IMR-90 (cell line): ENCODE data around the gene ME3. TPM values are rescaled to one million over a fixed set of nuclear protein-coding genes. Genes with fewer than 3 reads are reported as not detected.

Source experiments
- ATAC-seq: fragments of 200-7000 bp; cut with Tn5 transposase; 2 replicates; pipeline ENCODE4 v1.9.1; 2020; ENCODE audit warnings: low read depth, mild to moderate bottlenecking, moderate library complexity
- BruUV-seq: library from RNA; stranded (reverse); fragments of 400-500 nt; replicated peaks from 2 replicates; lab custom pipeline; 2021; lab: Mats Ljungman, UMichigan
- CTCF ChIA-PET: fragments of 300-600 bp; formaldehyde crosslinking; extraction: SDS; loops from one replicate; lab custom pipeline; 2021; ENCODE audit warnings: antibody characterized with exemption; lab: Yijun Ruan, JAX
- POLR2A ChIA-PET: fragments of 300-600 bp; sonication (Branson Sonifier 250); formaldehyde crosslinking; loops from one replicate; lab custom pipeline; 2022; ENCODE audit warnings: antibody characterized with exemption; ENCODE audit not compliant: unreplicated experiment; lab: Charles Lee
- DNase-seq: peaks from one replicate; pipeline ENCODE4 v3.0.0; 2013
- H2AFZ ChIP-seq: replicated peaks from 2 replicates; pipeline ENCODE3; 2013; ENCODE audit warnings: low read length, mild to moderate bottlenecking; ENCODE audit not compliant: poor library complexity
- H2AK5ac ChIP-seq: 2 replicates; pipeline ENCODE4 v1.6.1; 2013; ENCODE audit warnings: low read depth, low read length, inconsistent platforms
- H2AK9ac ChIP-seq: replicated peaks from 2 replicates; pipeline ENCODE3; 2013; ENCODE audit warnings: mild to moderate bottlenecking, low read depth, low read length, moderate library complexity; ENCODE audit not compliant: poor library complexity
- H2BK120ac ChIP-seq: 2 replicates; pipeline ENCODE4 v1.6.1; 2013; ENCODE audit warnings: low read depth, low read length, inconsistent platforms
- H2BK15ac ChIP-seq: 3 replicates; pipeline ENCODE4 v1.6.1; 2013; ENCODE audit warnings: low read depth, low read length, inconsistent platforms
- H2BK20ac ChIP-seq: 2 replicates; pipeline ENCODE4 v1.6.1; 2013; ENCODE audit warnings: low read depth, mild to moderate bottlenecking, inconsistent platforms, low read length, moderate library complexity
- H2BK5ac ChIP-seq: 2 replicates; pipeline ENCODE4 v1.6.1; 2013; ENCODE audit warnings: mild to moderate bottlenecking, low read depth, low read length, inconsistent platforms; ENCODE audit not compliant: poor library complexity, severe bottlenecking
- H3K14ac ChIP-seq: replicated peaks from 2 replicates; pipeline ENCODE4 v1.6.1; 2013; ENCODE audit warnings: low read depth, low read length, inconsistent platforms
- H3K18ac ChIP-seq: 2 replicates; pipeline ENCODE4 v1.6.1; 2013; ENCODE audit warnings: low read depth, low read length, control low read depth
- H3K23ac ChIP-seq: 2 replicates; pipeline ENCODE4 v1.6.1; 2013; ENCODE audit warnings: low read depth, low read length, inconsistent platforms
- H3K27ac ChIP-seq: 2 replicates; pipeline ENCODE4 v1.5.1; 2013; ENCODE audit warnings: mild to moderate bottlenecking, control low read depth, low read length; ENCODE audit not compliant: insufficient read depth
- H3K27me3 ChIP-seq: 2 replicates; pipeline ENCODE4 v1.6.1; 2013; ENCODE audit warnings: low read length; ENCODE audit not compliant: control insufficient read depth, insufficient read depth
- H3K36me3 ChIP-seq: 2 replicates; pipeline ENCODE4 v1.6.1; 2013; ENCODE audit warnings: low read length, mixed read lengths; ENCODE audit not compliant: control insufficient read depth, insufficient read depth
- H3K4ac ChIP-seq: 2 replicates; pipeline ENCODE4 v1.6.1; 2013; ENCODE audit warnings: low read depth, low read length, inconsistent platforms
- H3K4me1 ChIP-seq: 2 replicates; pipeline ENCODE4 v1.6.1; 2013; ENCODE audit warnings: low read length, mixed read lengths; ENCODE audit not compliant: control insufficient read depth, insufficient read depth
- H3K4me2 ChIP-seq: 2 replicates; pipeline ENCODE4 v1.6.1; 2013; ENCODE audit warnings: low read depth, mild to moderate bottlenecking, control low read depth, low read length, moderate library complexity
- H3K4me3 ChIP-seq: 2 replicates; pipeline ENCODE4 v1.5.1; 2013; ENCODE audit warnings: low read depth, mild to moderate bottlenecking, control low read depth, low read length, moderate library complexity; ENCODE audit not compliant: insufficient read depth
- H3K56ac ChIP-seq: 2 replicates; pipeline ENCODE4 v1.6.1; 2013; ENCODE audit warnings: low read length, inconsistent platforms; ENCODE audit not compliant: insufficient read depth; ENCODE audit errors: extremely low read depth
- H3K79me1 ChIP-seq, 2 experiments: 2 replicates each; pipeline ENCODE4 v1.6.1; 2013; ENCODE audit warnings: low read length in 2 of 2, inconsistent platforms in 1 of 2, low read depth in 1 of 2
- H3K9ac ChIP-seq: 2 replicates; pipeline ENCODE4 v1.6.1; 2013; ENCODE audit warnings: low read depth, low read length, control low read depth
- H3K9me1 ChIP-seq: 2 replicates; pipeline ENCODE4 v1.6.1; 2013; ENCODE audit warnings: low read length, inconsistent platforms; ENCODE audit not compliant: insufficient read depth
- H3K9me3 ChIP-seq: 2 replicates; pipeline ENCODE4 v1.6.1; 2013; ENCODE audit warnings: low read length; ENCODE audit not compliant: control insufficient read depth, insufficient read depth
- H4K20me1 ChIP-seq: 2 replicates; pipeline ENCODE4 v1.6.1; 2013; ENCODE audit warnings: low read length, inconsistent platforms; ENCODE audit not compliant: insufficient read depth
- H4K5ac ChIP-seq: 2 replicates; pipeline ENCODE4 v1.6.1; 2013; ENCODE audit warnings: mild to moderate bottlenecking, low read depth, low read length, control low read depth
- H4K8ac ChIP-seq, 2 experiments: 2 replicates each; pipeline ENCODE4 v1.6.1; 2013; ENCODE audit warnings: low read depth in 2 of 2, low read length in 2 of 2, control low read depth in 1 of 2, inconsistent platforms in 1 of 2
- H4K91ac ChIP-seq: 2 replicates; pipeline ENCODE4 v1.6.1; 2013; ENCODE audit warnings: low read depth, low read length, inconsistent platforms; ENCODE audit not compliant: insufficient read depth
- CEBPB ChIP-seq: IDR thresholded peaks from 2 replicates; pipeline ENCODE4 v1.6.1; 2012; ENCODE audit warnings: low read depth, low read length, improper control_type of control experiment
- CHD1 ChIP-seq: IDR thresholded peaks from 2 replicates; pipeline ENCODE4 v1.6.1; 2012; ENCODE audit warnings: low read depth, low read length, improper control_type of control experiment
- CTCF ChIP-seq: conservative IDR thresholded peaks from 2 replicates; pipeline ENCODE4 v1.5.1; 2012; ENCODE audit warnings: mild to moderate bottlenecking, low read depth, low read length, improper control_type of control experiment
- FOS ChIP-seq: fragments of 150-350 bp; IDR thresholded peaks from 2 replicates; pipeline ENCODE4 v1.6.1; 2016; ENCODE audit warnings: low read depth, low read length
- MAFK ChIP-seq: IDR thresholded peaks from 2 replicates; pipeline ENCODE4 v1.6.1; 2012; ENCODE audit warnings: low read depth, low read length, improper control_type of control experiment
- NFE2L2 ChIP-seq: fragments of 150-350 bp; IDR thresholded peaks from 2 replicates; pipeline ENCODE4 v1.6.1; 2016; ENCODE audit warnings: low read depth, mild to moderate bottlenecking, low read length
- RCOR1 ChIP-seq: IDR thresholded peaks from 2 replicates; pipeline ENCODE4 v1.6.1; 2012; ENCODE audit warnings: mild to moderate bottlenecking, low read length, improper control_type of control experiment; ENCODE audit not compliant: insufficient replicate concordance
- dilution Hi-C: fragments of 300-500 bp; cut with HindIII; formaldehyde crosslinking; loops from one replicate; pipeline ENCODE4 v1.14.3; 2018; ENCODE audit warnings: low sequenced_read_pairs; ENCODE audit not compliant: unreplicated experiment
- in situ Hi-C: fragments of 300-500 bp; cut with MboI; formaldehyde crosslinking; loops from 3 replicates; pipeline ENCODE4 v1.14.3; 2019; ENCODE audit warnings: low sequenced_read_pairs, inconsistent platforms, mixed read lengths
- intact Hi-C: fragments of 100-400 bp; cut with micrococcal nuclease; formaldehyde crosslinking; loops from 2 replicates; pipeline ENCODE4 v1.10.0; 2022
- polyA plus RNA-seq, 3 experiments: library from polyadenylated mRNA; depleted of rRNA; stranded (reverse); fragments of >200 nt; gene quantifications; 2 replicates each; pipeline ENCODE4 v1.2.3, GENCODE V29; 2012; ENCODE audit warnings: low replicate concordance in 1 of 3
- total RNA-seq: library from RNA; depleted of rRNA; stranded (reverse); fragments of >200 nt; gene quantifications from 2 replicates; pipeline ENCODE4 v1.2.3, GENCODE V29; 2012
- TF ChIP-seq, protein P1 (sequence below): fragments of 150-350 bp; IDR thresholded peaks from 2 replicates; pipeline ENCODE4 v1.6.1; 2017; ENCODE audit warnings: mild to moderate bottlenecking, antibody characterized with exemption, low read length, low read depth

ME3 gene
- total and polyA plus RNA-seq, 2 of the 4 experiments (the other 2 are of a cell fraction), result 7.8 to 9.0 TPM

DNA sequence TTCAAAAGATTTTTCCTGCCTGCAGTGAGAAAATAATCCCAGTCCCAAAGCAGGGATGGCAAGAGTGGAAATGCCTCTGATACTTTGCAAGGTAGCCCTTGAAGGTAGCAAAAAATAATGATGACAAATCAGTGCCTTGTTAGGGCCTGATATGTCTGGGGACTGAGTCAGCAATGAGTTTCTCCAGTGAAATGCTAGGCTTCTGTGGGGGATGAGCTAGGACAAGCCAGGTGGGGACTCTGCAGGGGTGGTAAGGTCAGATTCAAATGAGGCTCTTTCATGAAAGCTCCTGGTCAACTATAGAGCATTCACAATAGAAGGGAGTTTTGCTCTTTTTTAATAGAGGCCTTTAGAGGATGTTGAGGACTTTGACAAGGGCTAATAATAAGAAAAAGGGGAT is 77.7 kb downstream of the ME3 start:
- H3K4me1 ChIP-seq, result peaks cover 9% of the 10 kb centered on the region
- no peaks in the 10 kb centered on the region for H3K27me3 ChIP-seq
- peaks cover 0 to 15% of the 10 kb centered on the region in 2 experiments; a peak in 1 of 4 replicates for H3K79me1 ChIP-seq
- peak overlapping the region; percentile 27; the same call in 1 of the 2 replicates for H2BK20ac ChIP-seq
- H3K4ac ChIP-seq, result no peak overlapping the region
- no peak overlapping the region for H3K23ac ChIP-seq
- H3K9me1 ChIP-seq, result peaks cover 19% of the 10 kb centered on the region
- H3K56ac ChIP-seq, result no peak overlapping the region
- dilution Hi-C loops, result no loop called here
- in situ Hi-C loops, result no loop called here
- no peak overlapping the region for H3K4me2 ChIP-seq
- H3K4me3 ChIP-seq, result no peak overlapping the region
- no peak; the same call in 1 of the 2 replicates for ATAC-seq
- H3K9me3 ChIP-seq, result no peaks in the 10 kb centered on the region; the same call in 1 of the 2 replicates
- no peak overlapping the region for H3K9ac ChIP-seq
- H2BK15ac ChIP-seq, result no peak overlapping the region
- H2AK9ac ChIP-seq, result no peak overlapping the region
- H4K5ac ChIP-seq, result no peak overlapping the region
- H3K36me3 ChIP-seq, result no peaks in the 10 kb centered on the region
- no peak overlapping the region for H4K91ac ChIP-seq
- H3K18ac ChIP-seq, result no peak overlapping the region
- CTCF ChIA-PET, result no interaction called here
- BruUV-seq, result no TSS peak
- intact Hi-C loops, result no loop called here
- H2BK120ac ChIP-seq, result peak overlapping the region; percentile 5; the same call in 1 of the 2 replicates
- POLR2A ChIA-PET, result no interaction called here
- no peak overlapping the region for H2AK5ac ChIP-seq
- no peak overlapping the region; the same call in 1 of the 2 replicates for H3K14ac ChIP-seq
- DNase-seq, result peak; percentile 71
- no peaks in the 10 kb centered on the region for H4K20me1 ChIP-seq
- no peak overlapping the region for H3K27ac ChIP-seq
- no peak overlapping the region for H2AFZ ChIP-seq
- H2BK5ac ChIP-seq, result no peak overlapping the region
- TF ChIP-seq CEBPB, result no peak
- TF ChIP-seq, protein P1, sequence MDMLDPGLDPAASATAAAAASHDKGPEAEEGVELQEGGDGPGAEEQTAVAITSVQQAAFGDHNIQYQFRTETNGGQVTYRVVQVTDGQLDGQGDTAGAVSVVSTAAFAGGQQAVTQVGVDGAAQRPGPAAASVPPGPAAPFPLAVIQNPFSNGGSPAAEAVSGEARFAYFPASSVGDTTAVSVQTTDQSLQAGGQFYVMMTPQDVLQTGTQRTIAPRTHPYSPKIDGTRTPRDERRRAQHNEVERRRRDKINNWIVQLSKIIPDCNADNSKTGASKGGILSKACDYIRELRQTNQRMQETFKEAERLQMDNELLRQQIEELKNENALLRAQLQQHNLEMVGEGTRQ, result no peak
- no peak for TF ChIP-seq CHD1
- peak; percentile 20; the same call in 1 of the 2 replicates for TF ChIP-seq MAFK
- no peak for TF ChIP-seq NFE2L2
- no peak for TF ChIP-seq RCOR1
- TF ChIP-seq FOS, result no peak
- no peak for TF ChIP-seq CTCF
- H4K8ac ChIP-seq, result 0 out of 4 replicates have a peak overlapping the region, but pooled peaks of 1 of the 2 experiments have one; percentile 2
